Common myeloid progenitor, CD34-positive (primary cell): Measurements from ENCODE around the gene BMP6.

Experiments used
- CTCF ChIA-PET: fragments of 350-600 bp; sonication (Branson Sonifier 250); formaldehyde crosslinking; loops from one replicate; lab custom pipeline; 2021; ENCODE audit warnings: antibody characterized with exemption; lab: Charles Lee
- POLR2A ChIA-PET: fragments of 350-600 bp; sonication (Branson Sonifier 250); formaldehyde crosslinking; loops from one replicate; lab custom pipeline; 2021; ENCODE audit warnings: antibody characterized with exemption; lab: Charles Lee
- DNase-seq, 3 donors: peaks; one replicate each; pipeline versions ENCODE4 v3.0.0 to v3.0.0-alpha.2; 2013
- H3K27ac ChIP-seq, 2 experiments: 1 replicate in 1 of 2; 2 replicates in 1 of 2; pipeline ENCODE4 v1.7.0; 2013; ENCODE audit warnings: inconsistent platforms in 2 of 2, low read length in 2 of 2, mild to moderate bottlenecking in 2 of 2, low read depth in 1 of 2, moderate library complexity in 1 of 2; ENCODE audit not compliant: severe bottlenecking in 2 of 2, insufficient read depth in 1 of 2, poor library complexity in 1 of 2
- H3K27me3 ChIP-seq, 5 experiments: replicated peaks in 2 of 5; 1 replicate in 3 of 5; 2 replicates in 2 of 5; pipeline versions ENCODE4 v1.6.1 to v1.7.0; 2013; ENCODE audit warnings: low read length in 4 of 5, mild to moderate bottlenecking in 2 of 5, moderate library complexity in 2 of 5, inconsistent platforms in 1 of 5; ENCODE audit not compliant: insufficient read depth in 5 of 5, control insufficient read depth in 4 of 5
- H3K36me3 ChIP-seq, 4 experiments: 1 replicate in 2 of 4; 2 replicates in 2 of 4; pipeline versions ENCODE4 v1.6.1 to v1.7.0; 2013; ENCODE audit warnings: low read length in 3 of 4, control low read depth in 1 of 4, mild to moderate bottlenecking in 1 of 4; ENCODE audit not compliant: control insufficient read depth in 4 of 4, insufficient read depth in 4 of 4
- H3K4me1 ChIP-seq, 4 experiments: 1 replicate in 3 of 4; 2 replicates in 1 of 4; pipeline versions ENCODE4 v1.6.1 to v1.7.1; 2013; ENCODE audit warnings: low read length in 3 of 4, mild to moderate bottlenecking in 3 of 4, control low read depth in 1 of 4, inconsistent platforms in 1 of 4, moderate library complexity in 1 of 4; ENCODE audit not compliant: control insufficient read depth in 4 of 4, insufficient read depth in 4 of 4; ENCODE audit errors: control extremely low read depth in 1 of 4
- H3K4me3 ChIP-seq, 7 experiments: 1 replicate in 4 of 7; 2 replicates in 3 of 7; pipeline versions ENCODE4 v1.5.1 to v1.7.0; 2013; ENCODE audit warnings: mild to moderate bottlenecking in 7 of 7, low read length in 6 of 7, moderate library complexity in 6 of 7, inconsistent platforms in 2 of 7, low read depth in 2 of 7, control low read depth in 1 of 7; ENCODE audit not compliant: insufficient read depth in 4 of 7, control insufficient read depth in 1 of 7; ENCODE audit errors: extremely low read depth in 1 of 7
- H3K9me3 ChIP-seq, 5 experiments: 1 replicate in 4 of 5; 2 replicates in 1 of 5; pipeline versions ENCODE4 v1.6.1 to v1.7.1; 2013; ENCODE audit warnings: low read length in 4 of 5, mild to moderate bottlenecking in 2 of 5, inconsistent platforms in 1 of 5, low read depth in 1 of 5, moderate library complexity in 1 of 5; ENCODE audit not compliant: control insufficient read depth in 4 of 5, insufficient read depth in 2 of 5; ENCODE audit errors: control extremely low read depth in 1 of 5
- WGBS: methylation state at CpG from one replicate; pipeline ENCODE4 v1.1.5; 2013; ENCODE audit not compliant: insufficient coverage; 5-methylcytosine and 5-hydroxymethylcytosine counted together

The BMP6 gene

DNA sequence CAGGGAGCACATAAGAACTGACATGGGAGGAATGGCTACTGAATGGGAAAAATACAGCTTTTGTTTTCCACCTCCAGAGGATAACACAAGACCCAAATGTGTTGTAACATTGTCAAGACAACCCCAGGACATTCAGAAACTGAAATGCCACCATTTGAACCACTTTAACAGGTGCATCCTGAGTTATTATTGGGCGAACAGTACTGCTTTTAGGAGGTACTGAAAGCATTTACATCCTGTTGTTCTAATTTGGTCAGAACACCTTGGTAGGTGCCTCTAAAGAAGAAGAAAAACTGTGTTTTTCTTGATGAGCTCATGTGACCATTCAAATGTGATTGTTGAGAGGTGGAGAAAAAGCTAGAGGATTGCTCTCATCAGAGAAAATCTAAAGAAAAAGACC lies 191.1 kb downstream of the BMP6 start:
- H3K4me3 ChIP-seq: no peak overlapping the region
- CTCF ChIA-PET: no interaction called here
- peaks cover 0 to 17% (median 8%) of the 10 kb centered on the region in 4 experiments for H3K4me1 ChIP-seq
- 80% methylated on average over 1 of the region's 1 CpG for WGBS
- H3K27ac ChIP-seq: no peak overlapping the region
- peaks cover 0 to 6% (median 0%) of the 10 kb centered on the region in 5 experiments for H3K27me3 ChIP-seq
- H3K36me3 ChIP-seq: no peaks in the 10 kb centered on the region
- DNase-seq: peak in 2 of 3 donors; percentile 23 to 49
- H3K9me3 ChIP-seq: no peaks in the 10 kb centered on the region
- POLR2A ChIA-PET: no interaction called here

GRCh38 chr6:7917729-7918128 lies 191.8 kb downstream of the BMP6 start:
- Histone ChIP-seq H3K27me3 (peaks cover 0 to 2% (median 0%) of the 10 kb centered on the region in 5 experiments), H3K27ac (no peak overlapping the region), H3K36me3 (no peaks in the 10 kb centered on the region), H3K9me3 (no peaks in the 10 kb centered on the region), H3K4me1 (peaks cover 0 to 17% (median 8%) of the 10 kb centered on the region in 4 experiments), H3K4me3 (no peak overlapping the region)
- ChIA-PET CTCF (interaction anchor here (0.6 kb wide), 1 partner anchor 15 kb away, joined by 3 read pairs; no protein-coding TSS in a partner anchor), POLR2A (interaction anchor here (0.5 kb wide), 1 partner anchor 220 kb away, joined by 3 read pairs; no protein-coding TSS in a partner anchor)
- WGBS: 100% methylated on average over 5 of the region's 5 CpGs
- no peak for DNase-seq

- ChIA-PET POLR2A (interaction anchor here (0.5 kb wide), 1 partner anchor 221 kb away, joined by 3 read pairs; no protein-coding TSS in a partner anchor), CTCF (interaction anchor here (0.6 kb wide), 1 partner anchor 16 kb away, joined by 3 read pairs; no protein-coding TSS in a partner anchor)
- H3K9me3 ChIP-seq: no peaks in the 10 kb centered on the region
Observed at GRCh38 chr6:7918403-7918802, 192.5 kb downstream of the BMP6 start.

GRCh38 chr6:7919871-7920270 lies 194.0 kb downstream of the BMP6 start:
- Histone ChIP-seq H3K9me3 (peaks cover 0 to 7% (median 4%) of the 10 kb centered on the region in 5 experiments), H3K27me3 (no peaks in the 10 kb centered on the region), H3K27ac (no peak overlapping the region), H3K4me3 (no peak overlapping the region), H3K36me3 (no peaks in the 10 kb centered on the region), H3K4me1 (peaks cover 0 to 10% (median 7%) of the 10 kb centered on the region in 4 experiments)
- ChIA-PET POLR2A (no interaction called here), CTCF (interaction anchor here (2.3 kb wide), 1 partner anchor 18 kb away, joined by 5 read pairs; no protein-coding TSS in a partner anchor)
- WGBS: 89% methylated on average over 4 of the region's 8 CpGs
- peak in 2 of 3 donors; percentile 32 to 38 for DNase-seq

More at GRCh38 chr6:7918403-7918802, 192.5 kb downstream of the BMP6 start:
- no peak overlapping the region for H3K27ac ChIP-seq
- 100% methylated on average over 3 of the region's 4 CpGs for WGBS
- no peaks in the 10 kb centered on the region for H3K27me3 ChIP-seq
- H3K36me3 ChIP-seq: no peaks in the 10 kb centered on the region
- no peak for DNase-seq
- no peak overlapping the region for H3K4me3 ChIP-seq
- peaks cover 0 to 12% (median 8%) of the 10 kb centered on the region in 4 experiments for H3K4me1 ChIP-seq

- POLR2A ChIA-PET: no interaction called here
- H3K36me3 ChIP-seq: no peaks in the 10 kb centered on the region
- peaks cover 0 to 11% (median 6%) of the 10 kb centered on the region in 5 experiments for H3K9me3 ChIP-seq
- no CpG with 5 or more reads among the region's 2 CpGs for WGBS
- H3K4me1 ChIP-seq: peaks cover 0 to 5% (median 3%) of the 10 kb centered on the region in 4 experiments
- no peak overlapping the region for H3K4me3 ChIP-seq
- DNase-seq: no peak
- CTCF ChIA-PET: interaction anchor here (1.2 to 2.3 kb wide), 2 partner anchors 18 to 49 kb away, joined by 3 to 5 read pairs; no protein-coding TSS in a partner anchor
- no peak overlapping the region for H3K27ac ChIP-seq
- H3K27me3 ChIP-seq: no peaks in the 10 kb centered on the region
Observed at GRCh38 chr6:7920425-7920824, 194.5 kb downstream of the BMP6 start.

DNA sequence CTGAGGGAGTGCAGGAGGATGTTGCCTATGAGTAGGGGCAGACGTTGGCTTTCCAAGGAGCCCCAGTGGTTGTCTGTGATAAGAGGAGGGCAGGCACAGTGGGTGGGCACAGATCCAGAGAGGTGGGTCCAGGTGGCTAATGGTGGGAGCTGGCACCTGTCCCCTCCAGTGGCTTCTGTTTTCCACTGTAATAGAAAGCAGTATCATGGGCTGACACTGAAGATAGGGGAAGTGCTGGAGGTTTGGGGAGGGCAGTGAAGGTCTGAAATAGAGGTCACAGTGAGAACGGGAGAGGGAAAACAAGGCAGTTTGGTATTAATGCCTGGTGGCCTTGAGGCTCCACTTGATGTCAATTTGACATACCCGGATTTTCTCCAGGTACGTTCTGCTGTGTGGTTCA lies 195.1 kb downstream of the BMP6 start:
- Histone ChIP-seq H3K27ac (no peak overlapping the region), H3K27me3 (no peaks in the 10 kb centered on the region), H3K36me3 (no peaks in the 10 kb centered on the region), H3K4me3 (no peak overlapping the region), H3K4me1 (peaks cover 0 to 3% (median 2%) of the 10 kb centered on the region in 4 experiments), H3K9me3 (peaks cover 1 to 17% (median 6%) of the 10 kb centered on the region in 5 experiments)
- DNase-seq: no peak
- ChIA-PET POLR2A (no interaction called here), CTCF (interaction anchor here (1.0 to 2.3 kb wide), 3 partner anchors 10 to 48 kb away, joined by 3 to 5 read pairs (median 3); no protein-coding TSS in a partner anchor)
- 77% methylated on average over 4 of the region's 4 CpGs for WGBS

DNA sequence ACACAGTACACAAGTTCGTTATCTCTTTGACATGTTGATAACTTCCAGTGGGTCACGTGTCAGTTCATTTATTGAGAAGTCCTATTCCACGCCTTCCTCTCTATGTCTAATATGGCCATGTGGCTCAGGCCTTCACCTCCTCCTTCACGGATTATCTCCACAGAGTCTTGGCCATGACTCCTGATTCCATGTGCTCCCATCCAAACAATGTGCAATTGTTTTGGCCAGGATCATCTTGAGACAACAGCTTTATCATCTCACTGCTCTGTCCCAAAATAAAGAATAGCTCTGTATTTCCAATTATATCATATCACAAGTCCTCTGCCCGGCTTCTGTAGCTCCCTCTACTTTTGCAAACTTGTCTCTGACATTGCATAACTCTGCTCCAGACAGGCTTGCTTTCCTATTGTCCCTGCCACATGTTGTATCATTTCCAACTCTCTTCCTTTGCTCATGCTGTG lies 195.8 kb downstream of the BMP6 start:
- WGBS: 98% methylated on average over 5 of the region's 5 CpGs
- POLR2A ChIA-PET: no interaction called here
- Histone ChIP-seq H3K4me3 (no peak overlapping the region), H3K9me3 (peaks cover 1 to 19% (median 6%) of the 10 kb centered on the region in 5 experiments), H3K27me3 (no peaks in the 10 kb centered on the region), H3K27ac (no peak overlapping the region), H3K36me3 (no peaks in the 10 kb centered on the region), H3K4me1 (peaks cover 0 to 3% (median 2%) of the 10 kb centered on the region in 4 experiments)
- CTCF ChIA-PET: interaction anchor here (1.0 to 2.3 kb wide), 3 partner anchors 10 to 47 kb away, joined by 3 to 5 read pairs (median 3); no protein-coding TSS in a partner anchor
- DNase-seq: no peak
